K562 (cell line): ENCODE measurements around the gene NDUFS5. TPM values are rescaled to one million over a fixed set of nuclear protein-coding genes. Genes with fewer than 3 reads are reported as not detected.
A peak's percentile ranks its signal among the peaks of the same experiment; 100 is the strongest.

Source experiments
- ARID3B ChIP-seq: fragments of 250-450 bp; sonication (Bioruptor Pico); IDR thresholded peaks from 2 replicates; pipeline ENCODE4 v1.4.0; 2020; ENCODE audit warnings: borderline replicate concordance
- BRD4 ChIP-seq: fragments of 200-600 bp; sonication (generic); IDR thresholded peaks from 2 replicates; pipeline ENCODE4 v1.6.1; 2017; ENCODE audit warnings: inconsistent platforms
- CBFB ChIP-seq: sonication (generic); formaldehyde crosslinking; IDR thresholded peaks from 2 replicates; pipeline ENCODE4 v1.4.0; 2020; ENCODE audit warnings: mild to moderate bottlenecking, missing genetic modification reagents
- ELK1 ChIP-seq: sonication (generic); formaldehyde crosslinking; IDR thresholded peaks from 2 replicates; pipeline ENCODE4 v1.8.1; 2022; ENCODE audit warnings: missing genetic modification reagents
- ESRRA ChIP-seq: fragments of 450-650 bp; IDR thresholded peaks from 2 replicates; pipeline ENCODE4 v1.6.1; 2014; ENCODE audit warnings: low read depth, mild to moderate bottlenecking, moderate library complexity, borderline replicate concordance
- ETV1 ChIP-seq: fragments of 450-650 bp; conservative IDR thresholded peaks from 2 replicates; pipeline ENCODE4 v1.6.1; 2016; ENCODE audit warnings: missing genetic modification characterization, control low read depth, low read depth, missing compliant biosample characterization
- ETV5 ChIP-seq: sonication (generic); formaldehyde crosslinking; IDR thresholded peaks from 2 replicates; pipeline ENCODE4 v1.4.0; 2020; ENCODE audit warnings: low read depth, mild to moderate bottlenecking, missing genetic modification reagents
- HNRNPK ChIP-seq: fragments of 200-400 bp; formaldehyde crosslinking; IDR thresholded peaks from one replicate; pipeline ENCODE4 v1.6.1; 2018; ENCODE audit warnings: mild to moderate bottlenecking, low read depth, low read length; ENCODE audit not compliant: poor library complexity, severe bottlenecking
- PHB2 ChIP-seq: fragments of 450-650 bp; IDR thresholded peaks from 2 replicates; pipeline ENCODE4 v1.6.1; 2017; ENCODE audit warnings: low read depth
- RBM34 ChIP-seq: fragments of 200-400 bp; formaldehyde crosslinking; IDR thresholded peaks from 2 replicates; pipeline ENCODE4 v1.6.1; 2018; ENCODE audit warnings: low read length, borderline replicate concordance; ENCODE audit not compliant: insufficient read depth
- TOE1 ChIP-seq, 2 experiments: fragments of 450-650 bp in 1 of 2; sonication (generic) in 1 of 2; formaldehyde crosslinking in 1 of 2; IDR thresholded peaks; 2 replicates each; pipeline versions ENCODE4 v1.7.1 to v1.8.0; 2016 to 2022; ENCODE audit warnings: borderline replicate concordance in 2 of 2, mild to moderate bottlenecking in 2 of 2, antibody characterized with exemption in 1 of 2, inconsistent platforms in 1 of 2, low read depth in 1 of 2, missing genetic modification reagents in 1 of 2, moderate library complexity in 1 of 2
- TRIM28 ChIP-seq: fragments of 450-650 bp; IDR thresholded peaks from 2 replicates; pipeline ENCODE4 v1.6.1; 2017
- ZBTB17 ChIP-seq: fragments of 450-650 bp; formaldehyde crosslinking; IDR thresholded peaks from 2 replicates; pipeline ENCODE4 v1.4.0; 2020; ENCODE audit warnings: mild to moderate bottlenecking
- ZNF184 ChIP-seq: sonication (generic); formaldehyde crosslinking; IDR thresholded peaks from 2 replicates; pipeline ENCODE4 v1.5.0; 2020; ENCODE audit warnings: missing genetic modification reagents
- ZNF324 ChIP-seq: fragments of 250-450 bp; sonication (Bioruptor Pico); IDR thresholded peaks from 2 replicates; pipeline ENCODE4 v1.4.0; 2020; ENCODE audit warnings: mild to moderate bottlenecking
- polyA plus RNA-seq, 8 experiments: library from polyadenylated mRNA; depleted of rRNA in 4 of 8; stranded (reverse) in 5 of 8; unstranded in 3 of 8; fragments of >200 nt; fragmentation: Nextera tagmentation in 2 of 8; fragmentation: Illumina TruSeq in 1 of 8; extraction: Ambion mirVana in 2 of 8; extraction: Trizol in 1 of 8; gene quantifications; 2 replicates each; pipeline versions ENCODE4 v1.2.1 to v1.2.3, GENCODE V29; 2011 to 2014; ENCODE audit warnings: inconsistent platforms in 1 of 8, missing spikeins in 1 of 8
- total RNA-seq, 7 experiments: library from RNA; depleted of rRNA in 6 of 7; stranded (reverse); fragments of >200 nt in 6 of 7; fragmentation: Illumina TruSeq in 2 of 7; extraction: Trizol in 2 of 7; gene quantifications; 2 replicates each; pipeline versions ENCODE4 v1.2.1 to v1.2.3, GENCODE V29; 2011 to 2021; ENCODE audit warnings: low replicate concordance in 1 of 7
- TF ChIP-seq, protein P1 (sequence below): IDR thresholded peaks from 2 replicates; pipeline ENCODE4 v1.6.1; 2011; ENCODE audit not compliant: insufficient read length; ENCODE audit errors: extremely low read depth
- TF ChIP-seq, protein P2 (sequence below): fragments of 450-650 bp; formaldehyde crosslinking; IDR thresholded peaks from 2 replicates; pipeline ENCODE4 v1.4.0; 2022; ENCODE audit warnings: mild to moderate bottlenecking, moderate library complexity
- TF ChIP-seq, protein P3 (sequence below), 3 experiments: IDR thresholded peaks in 2 of 3; conservative IDR thresholded peaks in 1 of 3; 2 replicates each; pipeline ENCODE4 v1.5.1; 2011 to 2012; ENCODE audit warnings: low read length in 3 of 3, mild to moderate bottlenecking in 3 of 3, control low read depth in 2 of 3, improper control_type of control experiment in 1 of 3, inconsistent platforms in 1 of 3, low read depth in 1 of 3, mixed read lengths in 1 of 3, moderate library complexity in 1 of 3; ENCODE audit not compliant: insufficient read depth in 2 of 3

NDUFS5 gene
- total and polyA plus RNA-seq, 9 of the 15 experiments (the other 6 are each of a cell fraction or from before 2014, with no cell fraction given): 499 to 2,737 (median 1,281) TPM

GRCh38 chr1:39026051-39026865 is at the start of gene NDUFS5 (continued):
- peak; percentile 82 for TF ChIP-seq ETV5 (CRISPR knock-in tag)
- TF ChIP-seq ETV1 (tag): peak; percentile 83
- no peak for TF ChIP-seq TOE1 (IDR thresholded peaks at IDR 0.05; ENCODE audit: borderline replicate concordance)
- no peak for TF ChIP-seq TOE1 (CRISPR knock-in tag; IDR thresholded peaks at IDR 0.05; ENCODE audit: borderline replicate concordance, low read depth)
- TF ChIP-seq HNRNPK: no peak
- TF ChIP-seq, protein P1, sequence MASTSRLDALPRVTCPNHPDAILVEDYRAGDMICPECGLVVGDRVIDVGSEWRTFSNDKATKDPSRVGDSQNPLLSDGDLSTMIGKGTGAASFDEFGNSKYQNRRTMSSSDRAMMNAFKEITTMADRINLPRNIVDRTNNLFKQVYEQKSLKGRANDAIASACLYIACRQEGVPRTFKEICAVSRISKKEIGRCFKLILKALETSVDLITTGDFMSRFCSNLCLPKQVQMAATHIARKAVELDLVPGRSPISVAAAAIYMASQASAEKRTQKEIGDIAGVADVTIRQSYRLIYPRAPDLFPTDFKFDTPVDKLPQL: peak; percentile 18
- TF ChIP-seq ZNF324 (CRISPR knock-in tag): no peak
- peak; percentile 80 for TF ChIP-seq ESRRA
- no peak for TF ChIP-seq ELK1 (CRISPR knock-in tag)
- TF ChIP-seq, protein P2, sequence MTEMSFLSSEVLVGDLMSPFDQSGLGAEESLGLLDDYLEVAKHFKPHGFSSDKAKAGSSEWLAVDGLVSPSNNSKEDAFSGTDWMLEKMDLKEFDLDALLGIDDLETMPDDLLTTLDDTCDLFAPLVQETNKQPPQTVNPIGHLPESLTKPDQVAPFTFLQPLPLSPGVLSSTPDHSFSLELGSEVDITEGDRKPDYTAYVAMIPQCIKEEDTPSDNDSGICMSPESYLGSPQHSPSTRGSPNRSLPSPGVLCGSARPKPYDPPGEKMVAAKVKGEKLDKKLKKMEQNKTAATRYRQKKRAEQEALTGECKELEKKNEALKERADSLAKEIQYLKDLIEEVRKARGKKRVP (CRISPR knock-in tag): no peak
- no peak for TF ChIP-seq RBM34
- no peak; the same call in 1 of the 2 replicates for TF ChIP-seq ZBTB17 (CRISPR knock-in tag)
- 0 out of 2 replicates have a peak, but pooled peaks have one; percentile 51 for TF ChIP-seq BRD4
- no peak for TF ChIP-seq PHB2
- TF ChIP-seq TRIM28: no peak
- TF ChIP-seq, protein P3, sequence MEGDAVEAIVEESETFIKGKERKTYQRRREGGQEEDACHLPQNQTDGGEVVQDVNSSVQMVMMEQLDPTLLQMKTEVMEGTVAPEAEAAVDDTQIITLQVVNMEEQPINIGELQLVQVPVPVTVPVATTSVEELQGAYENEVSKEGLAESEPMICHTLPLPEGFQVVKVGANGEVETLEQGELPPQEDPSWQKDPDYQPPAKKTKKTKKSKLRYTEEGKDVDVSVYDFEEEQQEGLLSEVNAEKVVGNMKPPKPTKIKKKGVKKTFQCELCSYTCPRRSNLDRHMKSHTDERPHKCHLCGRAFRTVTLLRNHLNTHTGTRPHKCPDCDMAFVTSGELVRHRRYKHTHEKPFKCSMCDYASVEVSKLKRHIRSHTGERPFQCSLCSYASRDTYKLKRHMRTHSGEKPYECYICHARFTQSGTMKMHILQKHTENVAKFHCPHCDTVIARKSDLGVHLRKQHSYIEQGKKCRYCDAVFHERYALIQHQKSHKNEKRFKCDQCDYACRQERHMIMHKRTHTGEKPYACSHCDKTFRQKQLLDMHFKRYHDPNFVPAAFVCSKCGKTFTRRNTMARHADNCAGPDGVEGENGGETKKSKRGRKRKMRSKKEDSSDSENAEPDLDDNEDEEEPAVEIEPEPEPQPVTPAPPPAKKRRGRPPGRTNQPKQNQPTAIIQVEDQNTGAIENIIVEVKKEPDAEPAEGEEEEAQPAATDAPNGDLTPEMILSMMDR (IDR thresholded peaks at IDR 0.05 in 2 of 3, conservative IDR thresholded peaks at IDR 0.05 in 1 of 3; ENCODE audit: insufficient read depth in 2 of 3, low read depth in 1 of 3, low read length in 3 of 3): no peak
- TF ChIP-seq ZNF184 (CRISPR knock-in tag): no peak
- no peak for TF ChIP-seq CBFB
- TF ChIP-seq ARID3B (CRISPR knock-in tag): no peak
